ENCODE data around the gene VPS13C. TPM values are rescaled to one million over a fixed set of nuclear protein-coding genes. Genes with fewer than 3 reads are reported as not detected.

VPS13C gene
- total RNA-seq, 1 donor from 2014 or later, result 100 TPM

GRCh38 chr15:61996056-61996635 lies 64.1 kb downstream of the VPS13C start:
- ATAC-seq (no peak), DNase-seq (no peak)
- no peak for TF ChIP-seq CTCF (IDR thresholded peaks at IDR 0.05)
- H3K4me1 ChIP-seq, result no peaks in the 10 kb centered on the region
- H3K27ac ChIP-seq, result no peak overlapping the region
- H3K9me3 ChIP-seq, result no peaks in the 10 kb centered on the region
- no peak overlapping the region for H3K4me3 ChIP-seq
- no peaks in the 10 kb centered on the region for H3K27me3 ChIP-seq (ENCODE audit: low read depth)
- peaks cover 27% of the 10 kb centered on the region for H3K36me3 ChIP-seq
- intact Hi-C loops (cut with DNase I), result no loop called here

GRCh38 chr15:61994216-61994615 lies 66.0 kb downstream of the VPS13C start:
- Histone ChIP-seq H3K4me1 (no peaks in the 10 kb centered on the region), H3K36me3 (peaks cover 43% of the 10 kb centered on the region), H3K27me3 (ENCODE audit: low read depth) (no peaks in the 10 kb centered on the region), H3K4me3 (no peak overlapping the region), H3K9me3 (no peaks in the 10 kb centered on the region), H3K27ac (no peak overlapping the region)
- DNase-seq, result no peak
- no peak for TF ChIP-seq CTCF (IDR thresholded peaks at IDR 0.05)
- ATAC-seq, result no peak
- intact Hi-C loops (cut with DNase I), result no loop called here

GRCh38 chr15:61992518-61992917 lies 67.7 kb downstream of the VPS13C start:
- no peak overlapping the region for H3K27ac ChIP-seq
- H3K4me3 ChIP-seq, result no peak overlapping the region
- no peak for DNase-seq
- H3K4me1 ChIP-seq, result no peaks in the 10 kb centered on the region
- no peak for ATAC-seq
- peaks cover 49% of the 10 kb centered on the region for H3K36me3 ChIP-seq
- intact Hi-C loops (cut with DNase I), result no loop called here
- TF ChIP-seq CTCF (IDR thresholded peaks at IDR 0.05), result no peak
- no peaks in the 10 kb centered on the region for H3K9me3 ChIP-seq
- no peaks in the 10 kb centered on the region for H3K27me3 ChIP-seq (ENCODE audit: low read depth)

- no peak for TF ChIP-seq CTCF (IDR thresholded peaks at IDR 0.05)
- H3K27ac ChIP-seq, result no peak overlapping the region
- peaks cover 45% of the 10 kb centered on the region for H3K36me3 ChIP-seq
- no peak overlapping the region for H3K4me3 ChIP-seq
- H3K4me1 ChIP-seq, result no peaks in the 10 kb centered on the region
- no peaks in the 10 kb centered on the region for H3K9me3 ChIP-seq
- intact Hi-C loops (cut with DNase I), result no loop called here
- no peak for DNase-seq
- no peak for ATAC-seq
- H3K27me3 ChIP-seq (ENCODE audit: low read depth), result no peaks in the 10 kb centered on the region
Measured at GRCh38 chr15:61989667-61990066, 70.6 kb downstream of the VPS13C start.

- Histone ChIP-seq H3K9me3 (no peaks in the 10 kb centered on the region), H3K27ac (no peak overlapping the region), H3K4me1 (no peaks in the 10 kb centered on the region), H3K4me3 (no peak overlapping the region), H3K36me3 (peaks cover 63% of the 10 kb centered on the region), H3K27me3 (ENCODE audit: low read depth) (no peaks in the 10 kb centered on the region)
- intact Hi-C loops (cut with DNase I), result no loop called here
- TF ChIP-seq CTCF (IDR thresholded peaks at IDR 0.05), result no peak
- ATAC-seq, result no peak
- no peak for DNase-seq
Measured at GRCh38 chr15:61987824-61988223, 72.4 kb downstream of the VPS13C start.

Measured in lower lobe of right lung (tissue), 2 donors.